GM21423 (cell line): ENCODE results near the gene SEC22A.

ENCODE experiments used
- ATAC-seq: cut with Tn5 transposase; IDR thresholded peaks from one replicate; pipeline ENCODE4 v1.9.1; 2021; ENCODE audit warnings: mild to moderate bottlenecking, moderate library complexity; ENCODE audit not compliant: unreplicated experiment

SEC22A gene

GRCh38 chr3:123201557-123202427, at the start of gene SEC22A:
TSS of gene SEC22A (plus strand) at chr3:123201943. CDS start at chr3:123209218, 7,275 bp downstream.
- ATAC-seq = peak; percentile 98

GRCh38 chr3:123152687-123153086, 49.1 kb upstream of the SEC22A start:
- ATAC-seq = no peak

GRCh38 chr3:123153125-123154019, 48.4 kb upstream of the SEC22A start:
- no peak for ATAC-seq

- no peak for ATAC-seq
Measured at GRCh38 chr3:123154020-123154985, 47.4 kb upstream of the SEC22A start.

GRCh38 chr3:123155471-123156011, 46.2 kb upstream of the SEC22A start:
- no peak for ATAC-seq

- no peak for ATAC-seq
Measured at GRCh38 chr3:123156276-123156995, 45.3 kb upstream of the SEC22A start.

GRCh38 chr3:123157209-123157597, 44.5 kb upstream of the SEC22A start:
- no peak for ATAC-seq

GRCh38 chr3:123157598-123158287, 44.0 kb upstream of the SEC22A start:
- ATAC-seq = no peak

GRCh38 chr3:123158330-123158729, 43.4 kb upstream of the SEC22A start:
- no peak for ATAC-seq

GRCh38 chr3:123158899-123159390, 42.8 kb upstream of the SEC22A start:
- no peak for ATAC-seq

GRCh38 chr3:123159926-123160635, 41.7 kb upstream of the SEC22A start:
- ATAC-seq = no peak

- no peak for ATAC-seq
Measured at GRCh38 chr3:123161167-123161566, 40.6 kb upstream of the SEC22A start.

GRCh38 chr3:123163141-123163540, 38.6 kb upstream of the SEC22A start:
- ATAC-seq = no peak

- ATAC-seq = no peak
Measured at GRCh38 chr3:123165163-123165562, 36.6 kb upstream of the SEC22A start.

GRCh38 chr3:123167686-123168085, 34.1 kb upstream of the SEC22A start:
- ATAC-seq = no peak

- ATAC-seq = no peak
Measured at GRCh38 chr3:123168122-123168521, 33.6 kb upstream of the SEC22A start.

- no peak for ATAC-seq
Measured at GRCh38 chr3:123168605-123169004, 33.1 kb upstream of the SEC22A start.

- no peak for ATAC-seq
Measured at GRCh38 chr3:123169492-123169929, 32.2 kb upstream of the SEC22A start.
